ENCODE data around the gene LAMP2. TPM values are rescaled to one million over a fixed set of nuclear protein-coding genes. Genes with fewer than 3 reads are reported as not detected.

Gene LAMP2
- total and polyA plus RNA-seq, 2 of the 4 experiments (the other 2 are of a cell fraction), result 78.1 to 129 TPM

DNA sequence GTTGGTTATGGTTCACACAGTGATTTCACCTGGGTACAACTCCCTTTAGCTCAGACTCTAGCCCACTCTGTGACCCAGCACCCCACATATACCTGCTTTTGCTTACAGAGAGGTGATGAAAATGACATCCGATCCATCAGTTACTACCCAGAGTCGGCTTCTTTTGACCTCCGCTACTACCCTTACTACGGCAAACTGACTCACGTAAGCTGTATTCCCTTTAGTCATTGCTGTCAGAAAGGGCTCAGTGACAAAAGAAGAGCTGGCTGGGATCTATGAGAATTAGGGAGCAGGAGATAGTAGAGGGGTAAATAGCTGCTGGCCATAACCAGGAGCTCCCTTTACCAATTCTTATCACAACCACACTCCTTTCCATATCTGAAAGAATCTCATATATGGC is 90.5 kb downstream of the LAMP2 start:
- Histone ChIP-seq H3K36me3 (ENCODE audit: control insufficient read depth, insufficient read depth, low read length) (no peaks in the 10 kb centered on the region), H3K79me1 (ENCODE audit: low read depth in 1 of 2, low read length in 2 of 2) (no peaks in the 10 kb centered on the region), H3K9ac (ENCODE audit: low read depth, low read length) (no peak overlapping the region), H4K20me1 (ENCODE audit: insufficient read depth, low read length) (no peaks in the 10 kb centered on the region), H2AFZ (replicated peaks; ENCODE audit: low read length, poor library complexity) (no peak overlapping the region), H3K4me2 (ENCODE audit: low read depth, low read length) (no peak overlapping the region), H3K4me3 (ENCODE audit: insufficient read depth, low read depth, low read length) (no peak overlapping the region), H4K8ac (ENCODE audit: low read depth in 2 of 2, low read length in 2 of 2) (no peak overlapping the region), H2BK20ac (ENCODE audit: low read depth, low read length) (no peak overlapping the region), H4K91ac (ENCODE audit: insufficient read depth, low read depth, low read length) (no peak overlapping the region), H4K5ac (ENCODE audit: low read depth, low read length) (no peak overlapping the region), H3K18ac (ENCODE audit: low read depth, low read length) (no peak overlapping the region), H3K4ac (ENCODE audit: low read depth, low read length) (no peak overlapping the region), H3K56ac (ENCODE audit: extremely low read depth, insufficient read depth, low read length) (no peak overlapping the region), H2BK5ac (ENCODE audit: low read depth, low read length, poor library complexity, severe bottlenecking) (no peak overlapping the region), H2BK120ac (ENCODE audit: low read depth, low read length) (no peak overlapping the region), H2AK9ac (replicated peaks; ENCODE audit: low read depth, low read length, poor library complexity) (no peak overlapping the region), H2AK5ac (ENCODE audit: low read depth, low read length) (no peak overlapping the region), H3K9me1 (ENCODE audit: insufficient read depth, low read length) (no peaks in the 10 kb centered on the region), H3K27me3 (ENCODE audit: control insufficient read depth, insufficient read depth, low read length) (no peaks in the 10 kb centered on the region), H3K9me3 (ENCODE audit: control insufficient read depth, insufficient read depth, low read length) (no peaks in the 10 kb centered on the region), H3K27ac (ENCODE audit: insufficient read depth, low read length) (no peak overlapping the region), H3K14ac (replicated peaks; ENCODE audit: low read depth, low read length) (no peak overlapping the region), H3K23ac (ENCODE audit: low read depth, low read length) (no peak overlapping the region), H2BK15ac (ENCODE audit: low read depth, low read length) (no peak overlapping the region), H3K4me1 (ENCODE audit: control insufficient read depth, insufficient read depth, low read length) (no peaks in the 10 kb centered on the region)
- dilution Hi-C loops (cut with HindIII; ENCODE audit: low sequenced_read_pairs, unreplicated experiment), result no loop called here
- ChIA-PET POLR2A (ENCODE audit: unreplicated experiment) (no interaction called here), CTCF (no interaction called here)
- no TSS peak for BruUV-seq (replicated peaks)
- intact Hi-C loops (cut with micrococcal nuclease), result no loop called here
- WGBS, 2 experiments (ENCODE audit: extremely low coverage in 2 of 2, insufficient read length in 1 of 2), result no CpG with 5 or more reads among the region's 5 CpGs
- ATAC-seq (ENCODE audit: low read depth) (no peak), DNase-seq (no peak)
- TF ChIP-seq NFE2L2 (IDR thresholded peaks at IDR 0.05; ENCODE audit: low read depth, low read length) (no peak), CHD1 (IDR thresholded peaks at IDR 0.05; ENCODE audit: low read depth, low read length) (no peak), MAZ (IDR thresholded peaks at IDR 0.05; ENCODE audit: borderline replicate concordance, low read depth, low read length) (no peak), BHLHE40 (IDR thresholded peaks at IDR 0.05; ENCODE audit: low read depth, low read length) (no peak), POLR2A (IDR thresholded peaks at IDR 0.05; ENCODE audit: low read depth, low read length) (no peak), RFX5 (IDR thresholded peaks at IDR 0.05; ENCODE audit: low read depth, low read length) (no peak), CEBPB (IDR thresholded peaks at IDR 0.05; ENCODE audit: low read depth, low read length) (no peak), MXI1 (IDR thresholded peaks at IDR 0.05; ENCODE audit: borderline replicate concordance, low read depth, low read length) (no peak), FOS (IDR thresholded peaks at IDR 0.05; ENCODE audit: low read depth, low read length) (no peak), MAFK (IDR thresholded peaks at IDR 0.05; ENCODE audit: low read depth, low read length) (no peak), RCOR1 (IDR thresholded peaks at IDR 0.05; ENCODE audit: insufficient replicate concordance, low read length) (no peak)
- TF ChIP-seq, protein P1, sequence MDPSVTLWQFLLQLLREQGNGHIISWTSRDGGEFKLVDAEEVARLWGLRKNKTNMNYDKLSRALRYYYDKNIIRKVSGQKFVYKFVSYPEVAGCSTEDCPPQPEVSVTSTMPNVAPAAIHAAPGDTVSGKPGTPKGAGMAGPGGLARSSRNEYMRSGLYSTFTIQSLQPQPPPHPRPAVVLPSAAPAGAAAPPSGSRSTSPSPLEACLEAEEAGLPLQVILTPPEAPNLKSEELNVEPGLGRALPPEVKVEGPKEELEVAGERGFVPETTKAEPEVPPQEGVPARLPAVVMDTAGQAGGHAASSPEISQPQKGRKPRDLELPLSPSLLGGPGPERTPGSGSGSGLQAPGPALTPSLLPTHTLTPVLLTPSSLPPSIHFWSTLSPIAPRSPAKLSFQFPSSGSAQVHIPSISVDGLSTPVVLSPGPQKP (IDR thresholded peaks at IDR 0.05; ENCODE audit: borderline replicate concordance, low read depth, low read length), result no peak
- TF ChIP-seq, protein P2, sequence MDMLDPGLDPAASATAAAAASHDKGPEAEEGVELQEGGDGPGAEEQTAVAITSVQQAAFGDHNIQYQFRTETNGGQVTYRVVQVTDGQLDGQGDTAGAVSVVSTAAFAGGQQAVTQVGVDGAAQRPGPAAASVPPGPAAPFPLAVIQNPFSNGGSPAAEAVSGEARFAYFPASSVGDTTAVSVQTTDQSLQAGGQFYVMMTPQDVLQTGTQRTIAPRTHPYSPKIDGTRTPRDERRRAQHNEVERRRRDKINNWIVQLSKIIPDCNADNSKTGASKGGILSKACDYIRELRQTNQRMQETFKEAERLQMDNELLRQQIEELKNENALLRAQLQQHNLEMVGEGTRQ (IDR thresholded peaks at IDR 0.05; ENCODE audit: low read depth, low read length), result no peak
- in situ Hi-C loops (cut with MboI; ENCODE audit: low sequenced_read_pairs), result no loop called here

Data from IMR-90 (cell line).